HepG2 (cell line): ENCODE measurements around the gene STK39.

Source experiments
- MAFG ChIP-seq: sonication (generic); formaldehyde crosslinking; IDR thresholded peaks from 2 replicates; pipeline ENCODE4 v1.5.1; 2020; ENCODE audit warnings: mild to moderate bottlenecking, missing genetic modification reagents
- PHF21A ChIP-seq: sonication (generic); formaldehyde crosslinking; IDR thresholded peaks from 2 replicates; pipeline ENCODE4 v1.5.0; 2020; ENCODE audit warnings: mild to moderate bottlenecking, missing genetic modification reagents
- ZBTB8A ChIP-seq: sonication (generic); formaldehyde crosslinking; IDR thresholded peaks from 2 replicates; pipeline ENCODE4 v1.4.0; 2020; ENCODE audit warnings: mild to moderate bottlenecking, low read depth, missing genetic modification reagents, borderline replicate concordance
- ZKSCAN8 ChIP-seq: IDR thresholded peaks from 2 replicates; pipeline ENCODE4 v1.6.1; 2016; ENCODE audit warnings: borderline replicate concordance, missing genetic modification reagents, missing compliant biosample characterization
- ZNF354B ChIP-seq: sonication (generic); formaldehyde crosslinking; IDR thresholded peaks from 2 replicates; pipeline ENCODE4 v1.8.0; 2022; ENCODE audit warnings: mild to moderate bottlenecking, missing genetic modification reagents
- ZZZ3 ChIP-seq: sonication (generic); formaldehyde crosslinking; IDR thresholded peaks from 2 replicates; pipeline ENCODE4 v1.4.0; 2020; ENCODE audit warnings: missing genetic modification reagents, mild to moderate bottlenecking, borderline replicate concordance
- TF ChIP-seq, protein P1 (sequence below): sonication (generic); formaldehyde crosslinking; IDR thresholded peaks from 2 replicates; pipeline ENCODE4 v1.5.0; 2020; ENCODE audit warnings: mild to moderate bottlenecking, missing genetic modification reagents, moderate library complexity
- TF ChIP-seq, protein P2 (sequence below): sonication (generic); formaldehyde crosslinking; IDR thresholded peaks from 2 replicates; pipeline ENCODE4 v1.4.0; 2020; ENCODE audit warnings: missing genetic modification reagents, borderline replicate concordance
- TF ChIP-seq, protein P3 (sequence below): sonication (generic); formaldehyde crosslinking; IDR thresholded peaks from 2 replicates; pipeline ENCODE4 v1.8.0; 2022; ENCODE audit warnings: missing genetic modification reagents, mild to moderate bottlenecking, moderate library complexity, borderline replicate concordance

DNA sequence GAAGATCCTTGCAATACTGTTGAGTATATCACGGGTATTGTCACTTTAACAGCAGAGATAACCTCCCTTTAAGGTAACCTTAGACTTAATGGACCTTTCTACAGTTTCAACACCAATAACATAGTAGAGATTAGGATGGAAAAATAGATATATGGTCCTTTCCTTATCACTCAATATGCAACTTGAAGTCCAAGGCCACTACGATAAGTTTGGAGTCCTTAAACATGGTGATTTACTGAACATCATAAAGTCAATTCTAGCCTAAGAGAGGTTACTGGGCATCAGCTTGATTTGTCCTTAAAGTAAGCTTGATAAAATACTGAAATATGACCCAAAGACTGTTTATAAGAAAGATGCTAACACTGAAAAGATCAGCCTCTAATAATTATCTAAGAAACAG, 203.2 kb downstream of the STK39 start:
- TF ChIP-seq ZNF354B (CRISPR knock-in tag) (no peak), ZBTB8A (CRISPR knock-in tag) (no peak), MAFG (CRISPR knock-in tag) (no peak), PHF21A (CRISPR knock-in tag) (no peak), ZZZ3 (CRISPR knock-in tag) (no peak), ZKSCAN8 (CRISPR knock-in tag) (no peak)
- TF ChIP-seq, protein P1, sequence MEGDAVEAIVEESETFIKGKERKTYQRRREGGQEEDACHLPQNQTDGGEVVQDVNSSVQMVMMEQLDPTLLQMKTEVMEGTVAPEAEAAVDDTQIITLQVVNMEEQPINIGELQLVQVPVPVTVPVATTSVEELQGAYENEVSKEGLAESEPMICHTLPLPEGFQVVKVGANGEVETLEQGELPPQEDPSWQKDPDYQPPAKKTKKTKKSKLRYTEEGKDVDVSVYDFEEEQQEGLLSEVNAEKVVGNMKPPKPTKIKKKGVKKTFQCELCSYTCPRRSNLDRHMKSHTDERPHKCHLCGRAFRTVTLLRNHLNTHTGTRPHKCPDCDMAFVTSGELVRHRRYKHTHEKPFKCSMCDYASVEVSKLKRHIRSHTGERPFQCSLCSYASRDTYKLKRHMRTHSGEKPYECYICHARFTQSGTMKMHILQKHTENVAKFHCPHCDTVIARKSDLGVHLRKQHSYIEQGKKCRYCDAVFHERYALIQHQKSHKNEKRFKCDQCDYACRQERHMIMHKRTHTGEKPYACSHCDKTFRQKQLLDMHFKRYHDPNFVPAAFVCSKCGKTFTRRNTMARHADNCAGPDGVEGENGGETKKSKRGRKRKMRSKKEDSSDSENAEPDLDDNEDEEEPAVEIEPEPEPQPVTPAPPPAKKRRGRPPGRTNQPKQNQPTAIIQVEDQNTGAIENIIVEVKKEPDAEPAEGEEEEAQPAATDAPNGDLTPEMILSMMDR (CRISPR knock-in tag): no peak
- TF ChIP-seq, protein P2, sequence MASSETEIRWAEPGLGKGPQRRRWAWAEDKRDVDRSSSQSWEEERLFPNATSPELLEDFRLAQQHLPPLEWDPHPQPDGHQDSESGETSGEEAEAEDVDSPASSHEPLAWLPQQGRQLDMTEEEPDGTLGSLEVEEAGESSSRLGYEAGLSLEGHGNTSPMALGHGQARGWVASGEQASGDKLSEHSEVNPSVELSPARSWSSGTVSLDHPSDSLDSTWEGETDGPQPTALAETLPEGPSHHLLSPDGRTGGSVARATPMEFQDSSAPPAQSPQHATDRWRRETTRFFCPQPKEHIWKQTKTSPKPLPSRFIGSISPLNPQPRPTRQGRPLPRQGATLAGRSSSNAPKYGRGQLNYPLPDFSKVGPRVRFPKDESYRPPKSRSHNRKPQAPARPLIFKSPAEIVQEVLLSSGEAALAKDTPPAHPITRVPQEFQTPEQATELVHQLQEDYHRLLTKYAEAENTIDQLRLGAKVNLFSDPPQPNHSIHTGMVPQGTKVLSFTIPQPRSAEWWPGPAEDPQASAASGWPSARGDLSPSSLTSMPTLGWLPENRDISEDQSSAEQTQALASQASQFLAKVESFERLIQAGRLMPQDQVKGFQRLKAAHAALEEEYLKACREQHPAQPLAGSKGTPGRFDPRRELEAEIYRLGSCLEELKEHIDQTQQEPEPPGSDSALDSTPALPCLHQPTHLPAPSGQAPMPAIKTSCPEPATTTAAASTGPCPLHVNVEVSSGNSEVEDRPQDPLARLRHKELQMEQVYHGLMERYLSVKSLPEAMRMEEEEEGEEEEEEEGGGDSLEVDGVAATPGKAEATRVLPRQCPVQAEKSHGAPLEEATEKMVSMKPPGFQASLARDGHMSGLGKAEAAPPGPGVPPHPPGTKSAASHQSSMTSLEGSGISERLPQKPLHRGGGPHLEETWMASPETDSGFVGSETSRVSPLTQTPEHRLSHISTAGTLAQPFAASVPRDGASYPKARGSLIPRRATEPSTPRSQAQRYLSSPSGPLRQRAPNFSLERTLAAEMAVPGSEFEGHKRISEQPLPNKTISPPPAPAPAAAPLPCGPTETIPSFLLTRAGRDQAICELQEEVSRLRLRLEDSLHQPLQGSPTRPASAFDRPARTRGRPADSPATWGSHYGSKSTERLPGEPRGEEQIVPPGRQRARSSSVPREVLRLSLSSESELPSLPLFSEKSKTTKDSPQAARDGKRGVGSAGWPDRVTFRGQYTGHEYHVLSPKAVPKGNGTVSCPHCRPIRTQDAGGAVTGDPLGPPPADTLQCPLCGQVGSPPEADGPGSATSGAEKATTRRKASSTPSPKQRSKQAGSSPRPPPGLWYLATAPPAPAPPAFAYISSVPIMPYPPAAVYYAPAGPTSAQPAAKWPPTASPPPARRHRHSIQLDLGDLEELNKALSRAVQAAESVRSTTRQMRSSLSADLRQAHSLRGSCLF (CRISPR knock-in tag): no peak
- TF ChIP-seq, protein P3, sequence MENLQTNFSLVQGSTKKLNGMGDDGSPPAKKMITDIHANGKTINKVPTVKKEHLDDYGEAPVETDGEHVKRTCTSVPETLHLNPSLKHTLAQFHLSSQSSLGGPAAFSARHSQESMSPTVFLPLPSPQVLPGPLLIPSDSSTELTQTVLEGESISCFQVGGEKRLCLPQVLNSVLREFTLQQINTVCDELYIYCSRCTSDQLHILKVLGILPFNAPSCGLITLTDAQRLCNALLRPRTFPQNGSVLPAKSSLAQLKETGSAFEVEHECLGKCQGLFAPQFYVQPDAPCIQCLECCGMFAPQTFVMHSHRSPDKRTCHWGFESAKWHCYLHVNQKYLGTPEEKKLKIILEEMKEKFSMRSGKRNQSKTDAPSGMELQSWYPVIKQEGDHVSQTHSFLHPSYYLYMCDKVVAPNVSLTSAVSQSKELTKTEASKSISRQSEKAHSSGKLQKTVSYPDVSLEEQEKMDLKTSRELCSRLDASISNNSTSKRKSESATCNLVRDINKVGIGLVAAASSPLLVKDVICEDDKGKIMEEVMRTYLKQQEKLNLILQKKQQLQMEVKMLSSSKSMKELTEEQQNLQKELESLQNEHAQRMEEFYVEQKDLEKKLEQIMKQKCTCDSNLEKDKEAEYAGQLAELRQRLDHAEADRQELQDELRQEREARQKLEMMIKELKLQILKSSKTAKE (CRISPR knock-in tag): no peak
